Fibroblast of skin of scalp (primary cell): ENCODE data around the gene ELF2.
"Not testable (repeated sequence)": the region's sequence is repeated elsewhere in the genome, so short reads cannot be mapped to it uniquely, and the experiment has no call there.

Experiments
- DNase-seq: peaks from one replicate; pipeline ENCODE4 v3.0.0-alpha.2; 2013

Gene ELF2

DNA sequence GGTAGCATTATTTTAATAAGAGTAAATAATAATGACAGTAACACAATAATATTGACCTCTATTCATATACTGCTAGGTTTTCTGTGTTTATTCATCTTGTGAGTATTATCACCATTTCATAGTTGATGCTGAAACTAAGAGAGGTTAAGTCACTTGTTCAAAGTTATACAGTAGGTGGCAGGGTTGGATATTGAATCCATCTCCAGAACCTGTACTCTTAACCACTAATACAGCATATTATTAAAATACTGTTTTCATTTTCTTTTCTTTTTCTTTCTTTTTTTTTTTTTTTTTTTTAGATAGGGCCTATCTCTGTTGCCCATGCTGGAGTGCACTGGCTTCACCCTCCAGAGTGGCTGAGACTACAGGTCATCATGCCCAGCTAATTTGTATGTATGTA lies 7.1 kb upstream of the ELF2 start:
- DNase-seq: peak; percentile 42

DNA sequence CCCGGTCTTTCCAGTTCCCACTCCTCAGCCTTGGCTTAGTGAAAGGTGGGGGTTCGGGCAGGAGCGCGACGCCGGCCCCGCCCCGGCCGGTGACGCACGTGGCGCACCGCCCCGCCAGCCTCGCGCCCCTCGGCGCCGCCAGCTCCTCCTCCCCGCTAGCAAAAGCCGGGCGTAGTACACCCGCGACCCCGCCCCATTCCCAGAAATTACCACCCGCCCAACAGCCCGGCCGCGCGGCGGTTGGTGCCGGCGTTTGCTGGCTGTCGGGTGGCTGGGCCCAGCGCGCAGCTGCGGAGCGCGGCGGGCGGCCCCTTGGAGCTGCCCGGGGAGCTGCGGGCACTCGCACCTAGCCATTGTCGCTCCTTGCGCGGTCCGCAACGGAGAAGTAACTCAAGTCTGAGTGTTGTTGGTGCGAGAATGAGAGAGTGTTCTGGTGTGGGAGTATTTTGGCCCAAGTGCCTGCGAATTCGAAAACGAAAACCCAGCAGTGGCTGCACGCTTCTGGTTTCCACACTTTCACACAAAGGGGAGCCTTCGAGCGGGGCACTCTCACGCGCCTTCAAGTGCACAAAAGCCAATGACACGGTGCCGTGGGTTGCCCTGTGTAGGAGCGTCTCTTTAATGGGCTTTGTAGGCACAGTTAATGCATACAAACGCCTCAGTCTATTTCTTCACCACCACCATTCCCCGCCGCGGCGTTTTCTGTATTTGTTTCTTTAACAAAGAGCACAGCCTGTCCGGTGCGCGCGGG lies 1.0 kb upstream of the ELF2 start:
- peak; percentile 96 for DNase-seq

DNA sequence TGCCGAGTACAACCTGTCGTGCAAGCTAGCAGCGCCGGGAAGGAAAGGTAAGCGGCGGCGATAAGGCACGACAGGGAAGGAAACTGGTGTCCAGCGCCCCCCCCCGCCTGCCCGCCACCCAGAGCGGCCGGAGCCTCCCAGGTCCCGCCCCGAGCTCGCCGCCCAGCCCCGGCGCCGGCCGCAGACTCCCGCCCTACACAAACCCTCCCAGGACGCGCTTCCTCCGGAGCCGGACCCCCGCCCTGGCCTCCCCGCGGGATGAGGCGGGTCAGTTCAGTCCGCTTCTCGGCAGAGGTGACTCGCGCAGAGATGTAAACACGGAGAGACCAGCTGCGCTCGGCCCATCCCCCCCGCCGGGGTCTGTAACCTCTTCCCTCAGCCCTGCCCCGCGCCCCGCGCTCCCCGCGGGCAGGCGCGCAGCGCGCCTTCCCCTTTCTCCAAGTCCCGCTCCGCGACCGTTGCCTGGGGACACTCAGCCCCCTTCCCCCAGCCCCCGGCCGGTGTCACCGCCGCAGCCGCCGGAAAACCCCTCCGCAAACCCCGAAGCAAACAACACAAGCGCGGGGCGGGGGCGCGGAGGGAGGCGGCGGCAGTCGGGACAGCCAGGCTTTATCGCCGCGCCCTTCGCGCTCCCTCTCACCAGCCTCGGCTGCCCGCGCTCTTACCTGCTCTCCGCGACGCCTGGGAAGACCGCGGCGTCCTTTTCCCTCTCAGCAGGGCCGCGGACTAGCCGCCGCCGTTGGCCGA lies 543 bp downstream of the ELF2 start:
- peak; percentile 54 for DNase-seq

DNA sequence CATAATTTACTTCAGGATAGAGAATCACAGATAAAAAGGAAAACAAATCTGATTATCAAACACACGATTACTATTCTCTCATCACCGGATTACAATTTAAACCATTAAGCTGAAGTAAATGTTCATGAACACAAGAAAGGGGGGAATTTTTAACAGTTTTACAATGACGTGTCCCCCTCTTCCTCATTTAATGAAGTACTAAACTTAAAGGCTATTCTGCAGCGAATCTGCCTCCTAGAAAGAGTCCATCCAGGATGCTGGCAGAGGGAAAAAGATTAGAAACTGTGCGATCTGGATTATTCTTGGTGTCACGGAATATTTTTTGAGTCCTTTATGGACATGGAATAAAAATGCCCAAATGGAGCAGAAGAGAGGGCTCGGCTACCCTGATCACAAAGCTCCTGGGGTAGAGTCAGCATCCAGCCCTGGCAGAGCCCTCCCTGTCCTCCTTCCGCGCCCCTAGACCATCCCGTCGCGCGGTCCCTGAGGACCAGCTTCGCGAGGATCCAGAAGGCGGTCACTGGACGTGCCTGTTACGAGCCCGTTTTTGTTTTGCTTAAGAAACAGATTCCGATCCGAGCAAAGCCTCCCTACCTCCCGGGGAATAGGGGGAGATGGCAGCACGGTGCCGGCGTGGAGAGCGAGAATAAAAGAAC lies 1.2 kb downstream of the ELF2 start:
- DNase-seq: peak; percentile 21

DNA sequence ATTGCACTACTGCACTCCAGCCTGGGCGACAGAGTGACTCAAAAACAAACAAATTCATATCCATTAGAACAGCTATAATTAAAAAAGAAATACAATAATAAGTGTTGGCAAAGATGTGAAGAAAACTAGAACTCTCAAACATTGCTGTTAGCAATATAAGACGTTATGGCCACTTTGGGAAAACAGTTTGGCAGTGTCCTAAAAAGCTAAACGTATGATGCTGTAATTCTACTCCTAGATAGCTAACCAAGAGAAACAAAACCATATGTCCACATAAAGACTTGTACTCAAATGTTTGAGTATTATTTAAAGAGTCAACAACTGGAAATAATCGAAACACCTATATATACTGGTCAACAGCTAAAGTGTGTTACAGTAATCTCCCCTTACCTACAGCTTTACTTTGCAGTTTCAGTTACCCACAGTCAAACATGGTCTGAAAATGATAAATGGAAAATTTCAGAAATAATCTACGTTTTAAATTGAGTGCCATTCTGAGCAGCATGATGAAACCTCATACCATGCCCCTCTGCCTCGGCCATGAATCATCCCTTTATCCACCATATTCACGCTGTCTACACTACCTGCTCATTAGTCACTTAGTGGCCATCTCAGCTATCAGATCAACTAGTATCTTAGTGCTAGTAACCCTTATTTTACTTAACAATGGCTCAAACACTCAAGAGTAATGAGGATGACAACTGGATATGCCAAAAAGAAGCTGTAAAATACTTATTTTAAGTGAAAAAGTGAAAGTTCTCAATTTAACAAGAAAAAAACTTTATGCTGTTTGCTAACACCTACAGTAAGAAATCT lies 4.9 kb downstream of the ELF2 start:
- DNase-seq: peak; percentile 56

DNA sequence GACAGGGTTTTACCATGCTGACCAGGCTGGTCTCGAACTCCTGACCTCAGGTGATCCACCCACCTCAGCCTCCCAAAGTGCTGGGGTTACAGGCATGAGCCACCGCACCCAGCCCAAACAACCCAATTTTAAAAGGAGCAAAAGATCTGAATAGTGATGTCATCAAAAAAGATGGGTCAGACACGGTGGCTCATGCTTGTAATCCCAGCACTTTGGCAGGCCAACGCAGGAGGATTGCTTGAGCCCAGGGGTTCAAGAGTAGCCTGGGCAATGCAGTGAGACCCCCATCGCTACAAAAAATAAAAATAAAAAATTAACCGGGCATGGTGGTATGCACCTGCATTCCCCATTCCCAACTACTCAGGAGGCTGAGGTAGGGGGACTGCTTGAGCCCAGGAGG lies 6.1 kb downstream of the ELF2 start:
- DNase-seq: no peak

DNA sequence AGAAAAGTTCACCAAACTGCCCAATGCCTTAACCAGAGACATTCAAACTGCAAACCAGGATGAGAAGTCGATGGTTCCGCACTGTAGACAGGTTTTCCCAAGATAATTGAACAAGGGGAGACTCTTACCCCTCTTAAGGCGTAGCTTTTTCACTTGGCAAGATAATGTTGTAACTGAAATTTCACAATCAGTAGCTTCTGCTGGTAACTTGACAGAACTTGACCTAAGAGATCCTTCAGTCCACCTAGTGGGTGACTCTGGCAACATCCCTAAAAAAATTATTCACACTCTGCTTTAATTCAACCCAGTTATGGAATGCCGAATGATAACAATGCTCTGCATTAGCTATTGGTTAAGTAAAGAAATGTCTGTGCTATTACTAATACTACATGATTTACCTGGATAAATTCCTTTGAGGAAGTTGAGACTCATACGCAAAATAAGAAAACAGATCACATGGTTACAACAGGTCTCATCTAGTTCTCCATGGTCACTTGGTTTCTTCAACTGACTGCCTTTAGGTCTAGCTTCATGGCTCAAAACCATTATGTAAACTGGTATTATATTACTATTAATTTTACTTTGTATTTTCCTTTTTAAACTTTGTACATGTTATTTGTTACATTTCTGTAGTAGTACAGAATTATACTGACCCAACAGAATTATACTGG lies 9.1 kb downstream of the ELF2 start:
- DNase-seq: peak; percentile 60

DNA sequence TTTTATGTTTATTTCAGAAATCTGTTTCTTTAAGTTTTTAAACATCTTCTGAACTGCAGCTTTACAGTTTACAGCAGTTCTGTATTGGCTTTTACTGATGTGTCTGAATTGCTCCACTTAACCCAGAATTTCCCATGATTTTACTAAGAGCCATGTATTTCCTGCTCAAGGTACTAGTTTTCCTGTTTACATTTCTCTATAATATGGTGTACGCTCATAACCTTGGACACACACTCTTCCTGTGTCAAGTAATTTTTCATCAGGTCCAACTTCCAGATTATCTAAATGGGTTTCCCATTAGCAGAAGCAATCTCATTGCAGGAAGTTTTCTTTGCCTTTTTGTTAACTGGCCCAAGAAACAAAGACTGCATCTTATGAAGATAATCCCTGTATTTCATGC lies 12.3 kb downstream of the ELF2 start:
- DNase-seq: no peak

DNA sequence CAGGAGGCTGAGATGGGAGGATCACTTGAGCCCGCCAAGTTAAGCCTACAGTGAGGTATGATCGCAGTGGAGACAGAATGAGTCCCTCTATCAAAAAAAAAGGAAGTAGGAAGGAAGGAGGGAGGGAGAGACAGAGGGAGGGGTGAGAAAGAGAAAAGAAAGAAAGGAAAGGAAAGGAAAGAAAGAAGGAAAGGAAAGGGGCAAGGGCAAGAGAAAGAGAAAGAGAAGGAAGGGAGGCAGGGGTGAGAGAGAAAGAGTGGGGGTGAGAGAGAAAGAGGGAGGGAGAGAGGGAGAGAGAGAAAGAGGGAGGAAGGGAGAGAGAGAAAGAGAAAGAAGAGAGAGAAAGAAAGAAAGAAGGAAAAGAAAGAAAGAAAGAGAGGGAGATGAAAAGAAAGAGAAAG lies 13.2 kb downstream of the ELF2 start:
- DNase-seq: no peak

DNA sequence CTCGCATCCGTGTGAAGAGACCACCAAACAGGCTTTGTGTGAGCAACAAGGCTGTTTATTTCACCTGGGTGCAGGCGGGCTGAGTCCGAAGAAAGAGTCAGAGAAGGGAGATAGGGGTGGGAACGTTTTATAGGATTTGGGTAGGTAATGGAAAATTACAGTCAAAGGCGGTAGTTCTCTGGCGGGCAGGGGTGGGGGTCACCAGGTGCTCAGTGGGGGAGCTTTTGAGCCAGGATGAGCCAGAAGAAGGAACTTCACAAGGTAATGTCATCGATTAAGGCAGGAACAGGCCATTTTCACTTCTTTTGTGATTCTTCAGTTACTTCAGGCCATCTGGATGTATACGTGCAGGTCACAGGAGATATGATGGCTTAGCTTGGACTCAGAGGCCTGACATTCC lies 19.0 kb downstream of the ELF2 start:
- DNase-seq: not testable (repeated sequence)

DNA sequence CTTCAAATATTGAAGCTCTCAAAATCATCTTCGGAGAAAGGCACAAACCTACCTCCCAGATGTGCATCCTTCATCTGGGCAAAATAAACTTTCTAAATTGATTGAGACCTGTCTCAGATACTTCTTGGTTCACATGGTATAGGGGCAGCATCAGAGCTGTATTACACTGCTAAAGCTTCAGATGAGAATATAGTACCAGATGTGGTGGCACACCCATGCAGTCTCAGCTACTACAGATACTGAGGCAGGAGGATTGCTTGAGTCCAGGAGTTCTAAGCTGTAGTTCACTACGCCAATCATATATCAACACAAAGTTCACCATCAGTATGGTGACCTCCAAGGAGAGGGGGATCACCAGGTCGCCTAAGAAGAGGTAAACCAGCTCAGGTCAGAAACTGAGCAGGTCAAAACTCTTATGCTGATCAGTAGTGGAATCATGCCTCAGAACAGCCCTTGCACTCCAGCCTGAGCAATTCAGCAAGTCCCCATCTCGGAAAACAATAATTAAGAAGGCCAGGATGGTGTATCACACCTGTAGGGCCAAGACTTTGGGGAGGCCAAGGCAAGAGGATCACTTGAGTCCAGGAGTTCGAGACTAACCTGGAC lies 22.0 kb downstream of the ELF2 start:
- DNase-seq: no peak

DNA sequence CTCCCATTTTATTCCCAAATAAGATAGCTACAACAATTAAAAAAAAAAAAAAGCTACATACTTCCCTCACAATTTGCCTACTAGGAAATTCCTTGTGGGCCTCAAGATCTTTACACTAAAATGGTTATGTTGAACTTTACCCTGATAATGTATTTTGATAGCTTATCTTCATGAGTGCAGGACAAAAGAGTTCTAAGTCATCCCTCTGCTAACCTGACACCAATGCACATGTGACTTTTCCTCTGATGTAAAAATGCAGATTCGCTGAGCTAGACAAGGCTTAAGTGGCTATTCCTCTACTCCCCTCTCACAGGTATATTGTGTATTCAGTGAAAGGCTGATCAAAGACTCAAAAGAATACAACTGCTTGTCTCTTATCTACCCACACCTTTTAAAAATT lies 22.5 kb downstream of the ELF2 start:
- no peak for DNase-seq

DNA sequence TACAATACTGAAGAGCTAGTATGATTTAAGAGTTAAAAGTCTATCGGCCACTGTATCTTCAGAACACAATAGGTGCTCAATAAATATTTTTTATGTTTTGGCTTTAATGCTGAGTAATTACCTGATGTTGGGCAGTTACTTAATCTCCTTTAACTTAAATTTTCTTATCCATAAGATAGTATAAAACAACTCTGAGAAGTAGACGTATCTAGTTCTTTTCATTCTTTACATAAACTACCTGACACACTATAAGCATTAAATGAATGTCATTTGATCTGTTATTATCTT lies 22.9 kb downstream of the ELF2 start:
- no peak for DNase-seq

DNA sequence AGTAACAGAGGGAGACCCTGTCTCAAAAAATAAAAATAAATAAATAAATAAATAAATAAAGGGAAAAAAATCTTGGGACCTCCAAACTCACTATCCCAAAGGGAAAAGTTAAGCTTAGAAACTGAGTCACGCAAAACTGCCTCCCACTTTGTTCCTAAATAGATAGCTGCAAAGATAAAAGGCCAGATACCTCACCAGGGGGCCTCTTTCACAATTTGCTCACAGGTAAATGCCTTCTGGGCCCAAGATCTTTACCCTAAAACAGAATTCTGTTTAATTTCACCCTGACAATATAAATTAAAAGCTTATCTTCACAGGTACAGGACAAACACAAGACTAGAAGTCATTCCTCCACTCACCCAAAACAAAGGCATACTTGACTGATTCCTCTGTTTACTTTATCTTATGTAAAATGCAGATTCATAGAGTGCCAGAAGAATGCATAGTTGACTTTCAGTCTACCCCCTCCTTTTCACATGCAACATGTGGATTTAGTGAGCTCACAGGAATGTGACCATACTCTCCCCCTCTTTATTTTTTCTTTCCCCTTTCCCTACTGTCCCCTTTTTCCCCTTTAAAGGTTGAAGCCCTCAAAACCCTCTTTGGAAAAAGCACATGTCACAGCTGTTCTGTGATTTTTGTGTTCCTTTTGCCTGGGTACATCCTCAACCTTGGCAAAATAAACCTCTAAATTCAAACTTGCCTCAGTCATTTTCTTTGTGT lies 23.4 kb downstream of the ELF2 start:
- peak; percentile 68 for DNase-seq

DNA sequence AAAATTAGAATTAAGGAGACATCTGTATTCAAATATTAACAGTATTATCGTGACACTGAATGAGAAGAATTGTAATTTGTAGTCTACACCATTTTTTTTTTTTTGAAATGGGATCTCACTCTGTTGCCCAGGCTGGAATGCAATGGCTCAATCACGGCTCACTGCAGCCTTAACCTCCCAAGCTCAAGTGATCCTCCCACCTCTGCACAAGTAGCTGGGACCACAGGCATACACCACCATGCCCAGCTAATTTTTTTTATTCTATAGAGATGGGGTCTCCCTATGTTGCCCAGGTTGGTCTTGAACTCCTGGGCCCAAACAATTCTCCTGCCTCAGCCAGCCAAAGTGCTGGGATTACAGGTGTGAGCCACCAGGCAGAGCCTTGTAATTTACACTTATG lies 24.8 kb downstream of the ELF2 start:
- no peak for DNase-seq

DNA sequence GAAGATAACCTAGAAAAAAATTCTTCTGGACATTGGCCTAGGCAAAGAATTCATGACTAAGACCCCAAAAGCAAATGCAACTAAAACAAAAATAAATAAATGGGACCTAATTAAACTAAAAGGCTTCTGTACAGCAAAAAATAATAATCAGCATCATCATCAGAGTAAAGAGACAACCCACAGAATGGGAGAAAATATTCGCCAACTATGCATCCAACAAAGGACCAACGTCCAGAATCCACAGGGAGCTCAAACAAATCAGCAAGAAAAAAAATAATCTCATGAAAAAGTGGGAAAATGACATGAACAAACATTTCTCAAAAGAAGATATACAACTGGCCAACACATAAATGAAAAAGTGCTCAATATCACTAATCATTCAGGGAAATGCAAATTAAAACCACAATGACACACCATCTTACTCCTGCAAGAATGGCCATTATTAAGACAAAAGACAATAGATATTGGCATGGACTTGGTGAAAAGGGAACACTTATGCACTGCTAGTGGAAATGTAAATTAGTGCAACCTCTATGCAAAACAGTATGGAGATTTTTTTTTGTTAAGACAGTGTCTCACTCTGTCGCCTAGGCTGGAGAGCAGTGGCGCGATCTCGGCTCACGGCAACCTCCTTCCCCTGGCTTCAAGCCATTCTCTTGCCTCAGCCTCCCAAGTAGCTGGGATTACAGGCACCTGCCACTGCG lies 29.9 kb downstream of the ELF2 start:
- DNase-seq: no peak

DNA sequence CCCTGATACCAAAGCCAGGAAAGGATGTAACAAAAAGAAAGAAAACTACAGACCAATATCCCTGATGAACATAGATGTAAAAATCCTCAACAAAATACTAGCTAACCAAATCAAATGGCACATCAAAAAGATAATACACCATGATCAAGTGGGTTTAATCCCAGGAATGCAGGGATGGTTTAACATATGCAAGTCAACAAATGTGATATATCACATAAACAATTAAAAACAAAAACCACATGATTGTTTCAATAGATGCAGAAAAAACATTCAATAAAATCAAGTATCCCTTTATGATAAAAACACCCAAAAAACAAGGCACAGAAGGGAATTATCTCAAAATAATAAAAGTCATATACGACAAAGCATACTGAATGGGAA lies 31.5 kb downstream of the ELF2 start:
- DNase-seq: no peak

DNA sequence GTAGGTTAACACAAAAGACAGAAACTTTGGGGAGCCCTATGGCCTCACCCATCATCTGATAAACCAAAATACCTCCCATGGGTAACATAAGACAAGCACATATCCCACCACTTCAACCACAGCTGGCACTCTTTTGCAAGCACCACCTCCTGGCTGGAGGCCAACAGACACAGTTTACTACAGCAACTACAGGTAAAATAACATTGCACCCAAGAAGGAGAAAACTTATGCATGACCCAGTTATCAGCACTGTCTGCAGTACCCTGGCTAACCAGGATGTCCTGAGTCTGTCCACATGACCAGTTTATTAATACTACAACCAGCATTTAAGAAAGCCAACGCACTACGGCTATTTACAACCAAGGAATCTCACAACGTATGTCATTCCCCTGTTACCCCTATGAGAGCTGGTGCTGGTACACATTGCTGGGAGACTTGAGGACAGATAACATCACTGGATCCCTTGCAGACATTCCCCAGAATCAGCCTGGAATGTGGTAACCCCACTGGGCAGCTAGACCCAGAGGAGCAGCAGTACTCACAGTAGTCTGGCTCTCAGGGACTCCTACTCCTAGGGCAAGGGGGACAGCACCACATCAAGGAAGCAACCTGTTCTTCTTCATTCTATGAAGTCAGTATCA lies 32.0 kb downstream of the ELF2 start:
- DNase-seq: no peak

DNA sequence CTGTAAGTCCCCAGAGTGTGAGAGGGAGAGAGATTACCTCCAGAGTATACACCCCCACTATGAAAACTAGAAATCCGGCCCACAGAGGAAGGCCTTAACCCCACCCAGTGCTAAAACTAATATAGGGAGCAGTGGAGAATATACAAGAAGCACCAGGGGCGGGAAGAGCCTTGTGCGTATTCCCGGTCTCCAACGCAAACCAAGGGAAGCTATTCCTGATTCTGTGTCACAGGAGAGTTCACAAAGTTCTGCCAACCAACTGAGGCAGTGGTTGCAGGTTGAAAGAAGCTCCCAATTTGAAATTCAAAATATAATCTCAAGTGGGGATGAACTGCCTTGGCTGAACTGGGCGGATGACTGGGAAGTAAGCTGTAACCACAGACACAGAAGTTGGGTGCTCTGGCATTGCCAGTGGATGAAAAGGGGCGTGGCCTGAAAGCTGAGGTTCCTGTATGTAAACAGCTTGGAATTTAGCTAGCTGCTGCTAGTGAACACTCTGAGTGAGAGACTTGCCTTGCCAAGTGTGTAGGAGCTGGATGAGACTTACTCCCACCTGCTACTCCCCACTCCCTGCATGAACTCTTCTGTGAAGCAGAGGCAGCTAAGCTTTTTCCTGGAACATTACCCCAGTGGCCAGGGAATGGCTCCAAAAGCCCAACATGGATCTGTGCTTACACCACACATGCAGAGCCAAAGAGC lies 32.7 kb downstream of the ELF2 start:
- peak; percentile 45 for DNase-seq

DNA sequence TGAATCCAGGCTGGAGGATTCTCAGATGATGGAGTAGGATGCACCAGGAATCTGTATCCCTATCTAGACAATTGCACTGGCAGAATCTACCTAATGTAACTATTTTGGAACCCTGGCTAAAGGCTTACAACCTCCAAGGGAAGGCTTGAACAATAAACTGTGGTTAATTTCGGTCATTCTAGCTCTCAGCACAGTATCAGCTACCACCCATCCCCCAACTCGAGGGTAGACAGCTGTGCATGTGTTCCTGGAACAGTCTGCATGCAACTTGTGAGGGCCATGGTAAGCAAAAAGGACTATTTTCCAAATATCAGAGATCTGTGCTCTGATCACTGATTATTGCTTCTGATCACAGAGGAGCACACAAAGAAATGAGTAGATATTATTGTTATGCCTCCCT lies 34.0 kb downstream of the ELF2 start:
- no peak for DNase-seq
